GM06990 (cell line): ENCODE data around the gene WNT4.

Source experiments
- DNase-seq: peaks from one replicate; pipeline ENCODE4 v3.0.0-alpha.2; 2011; ENCODE audit not compliant: insufficient read length; ENCODE audit errors: extremely low read depth
- H3K27me3 ChIP-seq: replicated peaks from 2 replicates; pipeline ENCODE4 v1.6.0; 2011; ENCODE audit warnings: low read length; ENCODE audit not compliant: control insufficient read depth, insufficient read depth
- H3K36me3 ChIP-seq: 2 replicates; pipeline ENCODE4 v1.5.1; 2011; ENCODE audit warnings: low read length; ENCODE audit not compliant: control insufficient read depth, insufficient read depth
- H3K4me3 ChIP-seq: replicated peaks from 2 replicates; pipeline ENCODE4 v1.5.1; 2011; ENCODE audit warnings: low read depth, mild to moderate bottlenecking, control low read depth, low read length
- CTCF ChIP-seq: IDR thresholded peaks from 2 replicates; pipeline ENCODE4 v1.5.1; 2011; ENCODE audit warnings: low read length, control low read depth, mild to moderate bottlenecking, inconsistent platforms; ENCODE audit not compliant: insufficient read depth, poor library complexity, severe bottlenecking

WNT4 gene

GRCh38 chr1:22186311-22186710, 43.4 kb upstream of the WNT4 start:
- no peak for TF ChIP-seq CTCF

GRCh38 chr1:22184892-22185612, 42.2 kb upstream of the WNT4 start:
- H3K36me3 ChIP-seq: no peaks in the 10 kb centered on the region
- H3K27me3 ChIP-seq: no peaks in the 10 kb centered on the region
- no peak overlapping the region for H3K4me3 ChIP-seq
- TF ChIP-seq CTCF: no peak
- no peak for DNase-seq

More at GRCh38 chr1:22186311-22186710, 43.4 kb upstream of the WNT4 start:
- Histone ChIP-seq H3K27me3 (no peaks in the 10 kb centered on the region), H3K36me3 (no peaks in the 10 kb centered on the region), H3K4me3 (no peak overlapping the region)
- DNase-seq: no peak

GRCh38 chr1:22184454-22184853, 41.6 kb upstream of the WNT4 start:
- Histone ChIP-seq H3K27me3 (no peaks in the 10 kb centered on the region), H3K4me3 (no peak overlapping the region), H3K36me3 (no peaks in the 10 kb centered on the region)
- no peak for DNase-seq
- no peak for TF ChIP-seq CTCF

- Histone ChIP-seq H3K36me3 (no peaks in the 10 kb centered on the region; the same call in 1 of the 2 replicates), H3K27me3 (no peaks in the 10 kb centered on the region), H3K4me3 (no peak overlapping the region)
- no peak for TF ChIP-seq CTCF
- DNase-seq: no peak
These were observed 39.8 kb upstream of the WNT4 start for GRCh38 chr1:22182715-22183114.

GRCh38 chr1:22179197-22179803, 36.4 kb upstream of the WNT4 start:
- DNase-seq: no peak
- no peaks in the 10 kb centered on the region for H3K27me3 ChIP-seq
- no peak for TF ChIP-seq CTCF
- H3K4me3 ChIP-seq: no peak overlapping the region
- no peaks in the 10 kb centered on the region; the same call in 1 of the 2 replicates for H3K36me3 ChIP-seq
